ENCODE data around the gene VN1R5. TPM values are rescaled to one million over a fixed set of nuclear protein-coding genes. Genes with fewer than 3 reads are reported as not detected.

The VN1R5 gene
- total and polyA plus RNA-seq, 9 of the 15 experiments (the other 6 are each of a cell fraction or from before 2014, with no cell fraction given): not detected

DNA sequence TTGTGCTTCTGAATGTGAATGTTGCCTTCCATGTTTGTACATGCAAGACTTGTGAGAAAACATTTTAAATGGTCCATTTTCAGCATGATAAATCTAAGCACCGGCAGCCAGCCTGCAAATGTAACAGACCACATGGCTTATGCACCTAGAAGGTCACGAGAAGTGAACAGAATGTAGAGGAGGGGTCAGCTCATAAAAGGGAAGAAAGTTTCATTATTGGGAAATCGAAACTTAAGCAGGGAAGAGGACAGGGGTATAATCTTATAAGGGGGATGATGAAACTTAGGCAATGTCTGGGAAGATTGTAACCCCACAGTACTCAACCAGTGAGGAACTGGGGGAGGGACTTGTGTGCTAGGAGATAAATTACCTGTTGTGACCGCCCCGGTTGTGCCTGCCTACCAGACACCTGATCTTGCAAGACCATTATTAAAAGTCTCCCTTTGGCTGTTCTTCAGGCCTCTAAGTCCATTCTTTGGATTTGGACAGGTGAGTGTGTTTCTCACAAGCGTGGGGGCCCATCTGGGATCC, 37.7 kb upstream of the VN1R5 start (continued):
- TF ChIP-seq MGA (IDR thresholded peaks at IDR 0.05) (0 out of 2 replicates have a peak, but pooled peaks have one; percentile 25), ZNF589 (CRISPR knock-in tag; IDR thresholded peaks at IDR 0.05; ENCODE audit: low read depth) (no peak), VEZF1 (CRISPR knock-in tag; IDR thresholded peaks at IDR 0.05) (no peak), SIX5 (IDR thresholded peaks at IDR 0.05; ENCODE audit: borderline replicate concordance in 1 of 2, insufficient read depth in 1 of 2, low read depth in 1 of 2, low read length in 2 of 2) (no peak), ZNF445 (CRISPR knock-in tag; IDR thresholded peaks at IDR 0.05; ENCODE audit: low read depth) (no peak), PML (IDR thresholded peaks at IDR 0.05; ENCODE audit: low read length) (no peak), ZNF263 (CRISPR knock-in tag; IDR thresholded peaks at IDR 0.05; ENCODE audit: borderline replicate concordance) (no peak), RNF2 (IDR thresholded peaks at IDR 0.05) (no peak), SP1 (CRISPR knock-in tag; IDR thresholded peaks at IDR 0.05) (no peak), ZNF146 (CRISPR knock-in tag; IDR thresholded peaks at IDR 0.05; ENCODE audit: unreplicated experiment) (no peak), PKNOX1 (IDR thresholded peaks at IDR 0.05) (peak; percentile 68; the same call in 1 of the 2 replicates), USF2 (CRISPR knock-in tag; IDR thresholded peaks at IDR 0.05) (no peak), ETV5 (CRISPR knock-in tag; IDR thresholded peaks at IDR 0.05; ENCODE audit: low read depth) (no peak)

All from K562 (cell line).